ENCODE data around the gene GPR78. TPM values are rescaled to one million over a fixed set of nuclear protein-coding genes. Genes with fewer than 3 reads are reported as not detected.

Gene GPR78
- polyA plus RNA-seq, 1 donor (not counting 4 experiments of a cell fraction or from before 2014, with no cell fraction given) = not detected

DNA sequence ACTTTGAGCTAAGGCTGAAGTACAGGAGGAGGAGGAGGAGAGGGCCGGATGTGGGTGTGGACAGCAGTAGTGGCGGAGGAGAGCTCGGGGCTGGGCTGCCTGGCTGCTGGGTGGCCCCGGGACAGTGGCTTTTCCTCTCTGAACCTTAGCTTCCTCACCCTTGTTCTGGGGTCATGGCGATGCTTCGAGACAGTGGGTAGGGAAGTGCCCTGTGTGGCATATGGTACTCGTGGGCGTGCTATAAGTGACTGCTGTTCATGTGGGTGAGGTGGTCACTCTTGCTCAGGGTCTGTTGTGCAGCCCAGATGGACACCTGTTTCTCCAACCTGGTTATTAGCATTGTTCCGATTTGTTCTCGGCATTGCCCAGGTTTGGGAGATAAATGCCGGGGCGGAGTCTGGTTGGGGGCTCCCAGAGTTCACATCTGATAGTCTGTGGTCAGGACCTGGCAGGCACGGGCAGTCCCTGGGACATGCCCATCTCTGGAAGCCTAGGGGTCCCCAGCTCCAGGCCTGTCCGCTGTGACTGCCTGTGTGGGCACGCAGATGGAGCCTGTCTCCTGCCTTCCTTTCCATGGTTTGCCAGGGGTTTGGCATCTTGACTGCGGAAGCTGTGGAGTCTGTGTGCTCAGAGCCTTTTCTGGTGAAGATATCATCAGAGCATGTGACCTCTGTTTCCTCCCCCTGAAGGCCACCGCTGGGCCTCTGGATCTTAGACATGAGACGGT, 7.4 kb downstream of the GPR78 start:
- Histone ChIP-seq H3K36me3 (ENCODE audit: control insufficient read depth in 2 of 2, extremely low read depth in 1 of 2, insufficient read depth in 2 of 2, low read length in 2 of 2) (no peaks in the 10 kb centered on the region), H4K20me1 (ENCODE audit: control insufficient read depth, extremely low read depth, insufficient read depth, low read length) (no peaks in the 10 kb centered on the region), H3K27me3 (ENCODE audit: control insufficient read depth, extremely low read depth, insufficient read depth, low read length) (peaks cover 26% of the 10 kb centered on the region), H3K79me2 (ENCODE audit: control insufficient read depth, insufficient read depth, low read length) (no peaks in the 10 kb centered on the region), H3K4me3 (ENCODE audit: control insufficient read depth in 2 of 3, extremely low read depth in 1 of 3, insufficient read depth in 2 of 3, low read depth in 1 of 3, low read length in 3 of 3) (no peak overlapping the region), H3K4me2 (ENCODE audit: control insufficient read depth, extremely low read depth, insufficient read depth, low read depth, low read length) (no peak overlapping the region), H3K9me1 (ENCODE audit: control insufficient read depth, extremely low read depth, insufficient read depth, low read length) (no peaks in the 10 kb centered on the region), H3K9me3 (ENCODE audit: control insufficient read depth, low read depth, low read length) (no peaks in the 10 kb centered on the region), H3K27ac (ENCODE audit: control insufficient read depth, insufficient read depth, low read length) (no peak overlapping the region), H3K4me1 (ENCODE audit: control insufficient read depth, extremely low read depth, insufficient read depth, low read length) (no peaks in the 10 kb centered on the region), H3K9ac (ENCODE audit: control insufficient read depth, extremely low read depth, insufficient read depth, low read length) (no peak overlapping the region), H2AFZ (ENCODE audit: control insufficient read depth, low read length) (no peak overlapping the region)
- dilution Hi-C loops (cut with MboI; ENCODE audit: extremely low pct_ligation_motif_present, low sequenced_read_pairs) = no loop called here
- FAIRE-seq (no peak), DNase-seq (ENCODE audit: low read depth, low spot score) (no peak)
- TF ChIP-seq EZH2 (IDR thresholded peaks at IDR 0.05; ENCODE audit: low read length) (no peak), CTCF (optimal IDR thresholded peaks at IDR 0.05 in 1 of 3, IDR thresholded peaks at IDR 0.05 in 1 of 3, conservative IDR thresholded peaks at IDR 0.05 in 1 of 3; ENCODE audit: extremely low read depth in 1 of 3, insufficient read depth in 2 of 3, low read length in 3 of 3) (no peak)

- no peak for DNase-seq (ENCODE audit: low read depth, low spot score)
- Histone ChIP-seq H2AFZ (ENCODE audit: control insufficient read depth, low read length) (no peak overlapping the region), H3K4me1 (ENCODE audit: control insufficient read depth, extremely low read depth, insufficient read depth, low read length) (no peaks in the 10 kb centered on the region), H4K20me1 (ENCODE audit: control insufficient read depth, extremely low read depth, insufficient read depth, low read length) (no peaks in the 10 kb centered on the region), H3K36me3 (ENCODE audit: control insufficient read depth in 2 of 2, extremely low read depth in 1 of 2, insufficient read depth in 2 of 2, low read length in 2 of 2) (no peaks in the 10 kb centered on the region), H3K4me2 (ENCODE audit: control insufficient read depth, extremely low read depth, insufficient read depth, low read depth, low read length) (no peak overlapping the region), H3K9me3 (ENCODE audit: control insufficient read depth, low read depth, low read length) (no peaks in the 10 kb centered on the region), H3K79me2 (ENCODE audit: control insufficient read depth, insufficient read depth, low read length) (no peaks in the 10 kb centered on the region), H3K9me1 (ENCODE audit: control insufficient read depth, extremely low read depth, insufficient read depth, low read length) (no peaks in the 10 kb centered on the region), H3K27ac (ENCODE audit: control insufficient read depth, insufficient read depth, low read length) (no peak overlapping the region), H3K4me3 (ENCODE audit: control insufficient read depth in 2 of 3, extremely low read depth in 1 of 3, insufficient read depth in 2 of 3, low read depth in 1 of 3, low read length in 3 of 3) (no peak overlapping the region), H3K27me3 (ENCODE audit: control insufficient read depth, extremely low read depth, insufficient read depth, low read length) (peaks cover 31% of the 10 kb centered on the region), H3K9ac (ENCODE audit: control insufficient read depth, extremely low read depth, insufficient read depth, low read length) (no peak overlapping the region)
- dilution Hi-C loops (cut with MboI; ENCODE audit: extremely low pct_ligation_motif_present, low sequenced_read_pairs) = no loop called here
- no peak for FAIRE-seq
- no peak for TF ChIP-seq CTCF (optimal IDR thresholded peaks at IDR 0.05 in 1 of 3, IDR thresholded peaks at IDR 0.05 in 1 of 3, conservative IDR thresholded peaks at IDR 0.05 in 1 of 3; ENCODE audit: extremely low read depth in 1 of 3, insufficient read depth in 2 of 3, low read length in 3 of 3)
- no peak for TF ChIP-seq EZH2 (IDR thresholded peaks at IDR 0.05; ENCODE audit: low read length)
These were observed 7.9 kb downstream of the GPR78 start for GRCh38 chr4:8588196-8588470.
